ENCODE data around the gene ADA.
A peak's percentile ranks its signal among the peaks of the same experiment; 100 is the strongest.
"Not testable (repeated sequence)": the region's sequence is repeated elsewhere in the genome, so short reads cannot be mapped to it uniquely, and the experiment has no call there.

ADA gene

DNA sequence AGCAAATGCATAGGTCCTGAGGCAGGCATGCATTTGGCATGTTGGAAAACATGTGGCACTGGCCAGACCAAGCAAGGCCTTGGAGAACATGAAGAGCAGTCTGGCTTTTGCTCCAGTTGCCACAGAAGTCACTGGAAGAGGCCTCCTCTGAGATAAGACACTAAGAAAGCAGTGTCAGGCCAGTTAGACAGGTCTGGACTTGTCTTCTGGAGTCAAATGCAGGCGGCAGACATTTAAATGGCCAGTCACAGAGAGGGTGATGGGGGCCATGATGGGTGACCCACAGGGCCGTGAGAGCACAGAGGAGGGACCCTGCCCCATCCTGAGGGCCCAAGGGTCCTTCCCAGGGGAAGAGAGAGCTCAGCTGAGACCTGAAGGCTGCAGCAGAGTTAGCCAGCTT, 26.7 kb upstream of the ADA start:
- no peak for DNase-seq

DNA sequence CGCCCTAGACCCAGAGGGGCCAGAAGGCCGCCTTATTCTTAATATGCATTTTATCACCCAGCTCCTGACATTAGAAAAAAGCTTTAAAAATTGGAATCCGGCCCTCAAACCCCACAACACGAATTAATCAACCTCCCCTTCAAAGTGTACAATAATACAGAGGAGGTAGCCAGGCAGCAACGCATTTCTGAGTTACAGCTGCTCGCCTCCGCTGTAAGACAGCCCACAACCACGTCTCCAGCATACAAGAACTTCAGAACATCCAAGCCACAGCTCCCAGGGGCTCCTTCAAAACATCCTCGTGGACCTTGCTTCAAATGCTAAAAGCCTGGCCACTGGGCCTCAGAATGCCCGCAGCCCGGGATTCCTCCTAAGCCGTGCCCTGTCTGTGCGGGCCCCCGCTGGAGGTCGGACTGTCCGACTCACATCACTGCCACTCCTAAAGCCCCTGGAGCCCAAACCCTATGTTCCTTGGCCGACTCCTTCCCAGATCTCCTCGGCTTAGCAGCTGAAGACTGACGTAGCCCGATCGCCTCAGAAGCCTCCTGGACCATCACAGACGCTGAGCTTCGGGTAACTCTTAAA, 20.9 kb upstream of the ADA start:
- DNase-seq, result not testable (repeated sequence)

DNA sequence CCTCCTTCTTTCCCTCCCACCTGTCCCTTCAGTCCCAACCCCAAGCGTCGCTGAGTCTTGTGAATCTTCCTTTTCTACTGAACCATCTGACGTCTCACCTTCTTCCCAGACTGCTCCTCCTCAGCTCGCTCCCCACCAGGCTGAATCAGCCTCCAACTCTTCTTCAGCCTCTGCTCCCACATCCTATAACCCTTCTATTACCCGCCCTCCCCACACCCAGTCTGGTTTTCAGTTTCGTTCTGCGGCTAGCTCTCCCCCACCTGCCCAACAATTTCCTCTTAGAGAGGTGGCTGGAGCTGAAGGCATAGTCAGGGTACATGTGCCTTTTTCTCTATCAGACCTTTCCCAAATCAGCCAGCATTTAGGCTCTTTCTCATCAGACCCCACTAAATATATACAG, 20.0 kb upstream of the ADA start:
- DNase-seq, result not testable (repeated sequence)

DNA sequence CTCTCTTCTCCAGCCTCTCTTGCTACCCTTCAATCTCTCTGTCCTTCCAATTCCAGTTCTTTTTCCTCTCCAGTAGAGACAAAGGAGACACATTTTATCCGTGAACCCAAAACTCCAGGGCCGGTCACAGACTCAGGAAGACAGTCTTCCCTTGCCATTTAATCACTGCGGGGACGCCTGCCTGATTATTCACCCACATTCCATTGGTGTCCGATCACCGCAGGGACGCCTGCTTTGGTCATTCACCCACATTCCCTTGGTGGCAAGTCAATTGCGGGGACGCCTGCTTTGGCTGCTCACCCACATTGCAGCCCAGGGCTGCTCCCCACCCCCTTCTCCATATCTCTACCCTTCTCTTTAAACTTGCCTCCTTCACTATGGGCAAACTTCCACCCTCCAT, 19.4 kb upstream of the ADA start:
- DNase-seq, result not testable (repeated sequence)

DNA sequence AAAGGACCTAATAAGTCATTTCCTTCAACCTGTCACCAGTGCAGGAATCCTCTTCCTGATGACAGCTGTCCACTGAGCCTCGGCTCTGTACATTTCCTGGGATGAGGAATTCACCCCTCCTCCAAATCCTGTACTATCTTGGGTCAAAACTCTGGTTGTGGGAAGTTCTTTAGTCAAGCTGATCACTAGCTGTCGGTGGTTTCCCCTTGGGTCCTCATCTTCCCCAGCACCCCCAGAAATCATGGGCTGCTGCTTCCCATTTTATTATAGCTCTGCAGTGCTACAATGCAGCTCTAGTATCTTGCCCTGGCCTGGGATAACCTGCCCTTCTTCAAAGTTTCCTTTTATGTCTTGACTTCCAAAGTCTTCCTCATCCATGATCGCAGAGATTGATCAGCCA, 14.6 kb upstream of the ADA start:
- DNase-seq, result no peak

DNA sequence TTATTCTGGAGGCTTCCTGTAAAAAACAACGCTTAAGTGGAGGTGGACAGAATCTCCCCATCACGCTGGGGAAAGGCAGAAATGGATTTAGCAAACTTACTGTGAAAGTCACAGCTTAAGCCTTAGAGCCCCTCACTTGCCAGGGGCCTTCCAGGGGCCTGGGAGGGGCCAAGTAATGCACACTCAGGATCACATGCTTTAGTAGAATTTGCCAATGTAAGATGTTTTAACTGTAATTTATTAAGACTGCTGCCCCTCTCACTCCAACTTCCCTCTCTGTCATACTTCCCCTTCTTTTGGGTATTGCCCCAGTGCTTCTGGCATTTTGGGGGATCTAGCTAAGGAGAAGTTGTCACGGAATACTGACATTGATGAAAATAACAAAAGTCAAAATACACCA, 12.6 kb upstream of the ADA start:
- DNase-seq, result no peak

DNA sequence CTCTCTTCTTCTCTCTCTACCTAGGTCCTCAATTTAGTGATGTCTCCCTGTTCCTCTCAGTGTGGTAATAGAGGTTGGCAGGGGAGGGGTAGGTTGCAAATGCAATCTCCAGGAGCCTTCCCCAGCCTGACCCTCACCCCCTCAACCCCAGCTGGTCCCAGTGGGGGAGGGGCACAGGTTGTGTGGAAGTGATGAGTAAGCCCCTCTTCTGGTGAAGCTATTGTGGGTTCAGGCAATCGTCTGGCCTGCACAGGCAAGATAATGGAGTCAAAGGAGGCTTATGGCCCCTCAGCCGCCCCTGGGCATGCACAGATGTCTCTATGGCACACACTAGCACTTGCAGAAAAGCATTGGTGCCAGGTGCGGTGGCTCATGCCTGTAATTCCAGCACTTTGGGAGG, 10.8 kb upstream of the ADA start:
- no peak for DNase-seq

DNA sequence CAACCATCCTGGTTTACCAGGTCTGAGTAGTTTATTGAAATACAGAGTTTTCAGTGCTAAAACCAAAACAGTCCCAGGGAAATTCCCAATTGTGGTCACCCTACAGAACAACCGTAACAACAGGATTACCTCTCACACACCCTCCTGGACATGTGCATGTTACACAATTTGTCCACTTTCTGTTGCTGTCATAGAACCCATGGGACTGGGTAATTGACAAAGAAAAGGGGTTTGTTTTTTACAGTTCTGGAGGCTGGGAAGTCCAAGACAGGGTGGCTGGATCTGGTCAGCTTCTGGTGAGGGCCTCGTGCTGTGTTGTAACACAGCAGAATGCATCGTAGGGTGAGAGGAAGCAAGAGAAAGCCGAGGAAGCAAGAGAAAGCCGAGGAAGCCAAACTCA, 9.1 kb upstream of the ADA start:
- DNase-seq, result no peak

DNA sequence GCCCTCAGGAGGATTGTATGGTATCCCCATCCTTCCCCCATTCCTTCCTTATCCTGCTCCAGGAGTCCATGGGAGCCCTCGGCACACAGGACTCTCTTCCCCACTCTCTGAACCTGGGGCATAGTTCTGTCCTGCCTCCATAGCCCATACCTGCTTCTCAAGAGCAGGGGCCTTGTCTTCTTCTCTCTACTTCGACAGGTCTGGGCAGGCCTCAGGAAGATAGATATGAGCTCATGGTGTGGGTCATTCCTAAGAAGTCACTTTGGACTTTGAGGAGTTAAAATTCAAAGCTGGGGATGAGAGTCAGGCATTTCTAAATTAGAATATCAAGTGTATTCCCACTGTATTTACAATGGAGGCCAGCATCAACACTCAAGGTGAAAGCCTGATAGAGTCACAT, 8.4 kb upstream of the ADA start:
- DNase-seq, result no peak

DNA sequence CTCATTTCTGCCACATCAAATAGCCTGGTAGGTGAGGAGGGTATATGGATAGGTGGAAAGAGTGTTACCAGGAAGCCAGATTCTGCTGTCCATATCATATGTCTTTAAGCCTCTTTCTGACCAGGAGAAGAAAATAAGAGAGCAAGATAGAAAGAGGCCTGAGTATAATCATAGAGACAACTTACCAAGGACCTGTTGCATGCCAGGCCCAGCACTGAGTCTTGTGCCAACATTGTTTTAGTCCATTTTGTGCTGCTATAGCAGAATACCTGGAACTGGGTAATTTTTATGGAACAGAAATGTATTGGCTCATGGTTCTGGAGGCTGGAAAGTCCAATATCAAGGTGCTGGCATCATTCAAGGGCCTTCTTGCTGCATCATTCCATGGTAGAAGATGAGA, 7.3 kb upstream of the ADA start:
- no peak for DNase-seq

DNA sequence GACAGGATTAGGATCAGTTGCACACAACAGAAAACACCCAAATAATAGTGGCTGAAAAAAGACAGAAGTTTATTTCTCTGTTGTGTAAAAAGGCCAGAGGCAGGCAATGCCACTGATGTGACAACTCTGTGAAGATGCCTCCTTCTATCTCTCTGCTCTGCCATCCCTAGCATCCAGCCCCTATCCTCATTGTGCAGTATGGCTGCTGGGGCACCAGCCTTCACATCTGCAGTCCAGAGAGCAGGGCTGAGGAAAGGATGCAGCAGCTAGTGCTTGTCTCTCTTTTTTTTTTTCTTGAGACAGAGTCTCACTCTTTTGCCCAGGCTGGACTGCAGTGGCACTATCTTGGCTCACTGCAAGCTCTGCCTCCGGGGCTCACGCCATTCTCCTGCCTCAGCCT, 6.4 kb upstream of the ADA start:
- DNase-seq, result no peak

DNA sequence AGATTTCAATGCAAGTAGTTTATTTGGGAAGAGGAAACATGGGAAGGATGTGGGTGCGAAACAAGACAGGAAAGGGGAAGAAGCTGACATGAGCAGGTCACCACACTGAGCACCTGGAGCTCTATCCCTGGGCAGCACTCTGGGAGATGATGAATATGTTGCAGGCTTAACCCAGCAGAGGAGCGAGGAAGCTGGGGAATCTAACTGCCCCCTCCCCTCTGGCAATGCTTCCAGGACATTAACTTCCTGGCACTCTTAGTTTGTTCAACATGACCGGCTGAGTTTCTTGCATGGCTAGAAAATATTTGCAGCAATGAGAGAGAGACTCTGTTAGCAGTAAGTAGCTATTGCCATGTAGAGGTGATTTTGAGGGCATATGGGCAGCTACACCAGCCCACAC, 4.9 kb upstream of the ADA start:
- DNase-seq, result no peak

DNA sequence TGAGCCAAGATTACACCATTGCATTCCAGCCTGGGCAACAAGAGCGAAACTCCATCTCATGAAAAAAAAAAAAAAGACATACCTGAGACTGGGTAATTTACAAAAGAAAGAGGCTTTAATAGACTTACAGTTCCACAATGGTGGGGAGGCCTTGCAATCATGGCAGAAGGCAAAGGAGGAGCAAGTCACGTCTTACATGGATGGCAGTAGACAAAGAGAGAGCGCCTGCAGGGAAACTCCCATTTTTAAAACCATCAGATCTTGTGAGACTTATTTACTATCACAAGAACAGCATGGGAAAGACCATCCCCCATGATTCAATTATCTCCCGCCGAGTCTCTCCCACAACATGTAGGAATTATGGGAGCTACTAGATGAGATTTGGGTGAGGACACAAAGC, 2.7 kb upstream of the ADA start:
- DNase-seq, result not testable (repeated sequence)

DNA sequence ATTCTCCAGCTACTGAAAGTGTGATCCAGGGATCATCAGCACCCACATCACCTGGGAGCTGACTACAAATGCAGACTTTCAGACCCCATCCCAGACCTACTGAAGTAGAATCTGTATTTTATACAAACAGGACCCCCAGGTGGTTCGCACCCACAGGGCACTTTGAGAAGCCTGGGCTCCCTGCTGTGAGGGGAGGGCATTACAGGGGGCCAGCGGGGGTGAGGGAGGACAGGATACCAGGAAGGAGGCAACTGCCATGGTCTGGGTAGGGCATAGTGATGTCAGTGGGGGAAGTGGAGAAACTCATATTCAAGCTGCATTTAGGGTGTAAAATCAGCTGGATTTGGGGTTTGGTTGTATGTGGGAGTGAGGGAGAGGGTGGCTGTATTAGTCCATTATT, 2.0 kb upstream of the ADA start:
- DNase-seq, result no peak

DNA sequence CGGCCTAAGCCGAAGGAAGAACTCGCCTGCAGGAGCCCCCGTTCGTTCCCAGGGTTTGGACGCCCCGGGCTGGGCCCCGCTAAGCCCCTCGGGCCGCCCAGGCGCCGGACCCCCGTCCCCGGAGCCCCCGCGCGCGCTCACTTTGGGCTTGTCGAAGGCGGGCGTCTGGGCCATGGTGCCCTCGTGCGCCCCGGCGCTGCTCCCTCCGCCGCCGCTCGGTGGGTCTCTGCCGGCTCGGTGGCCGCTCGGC, 140 bp downstream of the ADA start:
- no peak for DNase-seq

DNA sequence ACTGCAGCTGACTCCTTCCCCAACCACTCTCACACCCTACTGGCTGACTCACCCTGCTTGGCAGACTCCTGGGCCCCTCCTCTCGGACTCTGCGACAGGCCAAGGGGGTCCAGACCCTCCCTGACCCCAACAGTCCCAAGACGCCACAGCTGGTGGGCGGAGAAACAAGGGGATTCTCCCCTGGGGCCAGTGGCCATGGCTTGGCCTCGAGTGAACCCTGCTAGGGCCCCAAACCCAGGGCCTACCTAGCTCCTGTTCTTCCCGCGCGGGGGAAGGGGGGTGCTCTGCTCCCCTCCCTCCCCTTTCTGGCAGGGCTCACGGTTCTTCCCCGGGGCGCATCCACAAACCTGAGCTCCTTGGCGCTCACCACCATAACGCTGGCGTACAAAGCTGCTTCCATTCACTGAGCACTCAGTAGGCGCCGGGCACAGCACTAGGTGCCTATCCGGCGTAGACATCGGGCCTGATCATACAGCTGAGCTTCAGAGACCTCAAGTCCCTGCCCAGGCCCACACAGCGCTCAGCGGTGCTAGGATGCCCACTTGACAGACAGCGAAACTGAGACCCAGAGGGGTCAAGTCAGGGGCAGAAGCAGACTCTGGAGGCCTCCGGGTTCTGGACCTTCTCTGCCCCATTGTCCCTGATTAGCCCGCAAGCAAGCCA, 597 bp downstream of the ADA start:
- DNase-seq, result peak; percentile 35

DNA sequence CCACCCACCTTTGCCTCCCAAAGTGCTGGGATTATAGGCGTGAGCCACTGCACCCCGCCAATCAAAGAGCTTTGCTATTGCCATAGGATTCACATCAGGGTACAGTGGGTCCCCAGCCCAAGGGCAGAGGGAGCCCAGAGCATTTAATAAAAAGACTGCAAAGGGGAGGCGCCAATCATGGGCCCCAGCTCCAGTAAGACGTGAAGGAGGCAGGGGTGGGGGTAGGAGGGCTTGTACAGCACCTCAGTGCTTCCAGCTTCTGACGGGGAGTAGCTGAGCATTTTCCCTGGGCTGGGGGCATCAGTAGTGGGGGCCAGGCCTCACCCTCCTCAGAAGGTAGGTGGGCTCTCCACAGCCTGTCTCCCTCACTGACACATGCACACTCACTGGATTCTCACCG, 1.5 kb downstream of the ADA start:
- DNase-seq, result peak; percentile 36

DNA sequence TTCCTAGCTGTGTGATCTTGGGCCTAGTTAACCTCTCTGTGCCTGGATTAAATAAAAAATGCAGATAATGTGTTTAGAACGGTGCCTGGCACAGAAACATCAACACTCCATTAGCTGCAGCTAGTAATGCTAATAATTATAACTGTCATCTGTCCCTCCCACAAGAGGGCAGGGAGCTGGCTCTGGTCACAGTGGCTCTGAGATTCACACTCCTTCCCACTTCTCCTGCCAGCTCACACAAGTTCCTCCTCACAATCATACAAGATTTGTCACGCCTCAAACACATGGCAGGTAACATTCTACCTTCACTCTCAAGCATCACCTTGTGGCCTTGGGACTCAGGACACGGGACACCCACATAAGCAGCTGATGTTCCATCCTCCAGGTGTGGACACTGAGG, 2.4 kb downstream of the ADA start:
- DNase-seq, result no peak

DNA sequence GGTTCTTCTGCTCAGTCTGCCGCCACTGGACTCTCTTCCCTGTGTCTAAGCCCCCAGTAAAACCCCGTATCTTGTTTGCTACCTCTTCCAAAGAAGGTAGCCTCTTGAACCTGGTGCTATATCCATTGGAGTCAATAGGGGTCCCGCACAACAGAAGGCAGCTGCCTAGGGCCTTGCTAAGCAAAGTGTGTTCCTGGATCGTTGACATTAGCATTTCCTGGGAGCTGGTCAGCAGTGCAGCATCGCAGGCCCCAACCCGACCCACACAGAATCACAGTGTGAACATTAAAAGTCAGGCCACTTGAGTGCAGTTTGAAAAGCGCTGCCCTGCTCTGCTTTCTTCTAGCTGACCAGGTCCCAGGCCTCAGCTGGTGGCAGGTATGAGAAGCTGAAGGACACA, 2.9 kb downstream of the ADA start:
- DNase-seq, result no peak

DNA sequence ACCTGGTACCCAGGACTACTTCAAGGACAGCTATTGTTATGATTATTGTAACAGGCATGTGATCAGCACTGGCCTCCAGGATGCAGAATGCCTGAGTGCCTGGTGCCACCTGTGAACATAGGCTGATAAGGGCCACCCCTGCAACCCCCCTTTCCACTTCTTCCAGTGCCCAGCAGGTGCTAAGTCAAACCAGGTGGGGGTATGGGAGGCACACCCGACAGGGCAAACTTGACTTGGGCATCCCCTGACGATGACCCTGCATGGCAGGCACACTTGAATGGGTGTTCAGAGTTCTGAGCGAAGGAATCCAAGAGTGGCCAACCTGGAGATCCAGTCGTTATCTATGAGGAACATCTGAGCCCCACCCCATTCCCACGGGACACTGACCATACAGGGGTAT, 3.4 kb downstream of the ADA start:
- no peak for DNase-seq

DNA sequence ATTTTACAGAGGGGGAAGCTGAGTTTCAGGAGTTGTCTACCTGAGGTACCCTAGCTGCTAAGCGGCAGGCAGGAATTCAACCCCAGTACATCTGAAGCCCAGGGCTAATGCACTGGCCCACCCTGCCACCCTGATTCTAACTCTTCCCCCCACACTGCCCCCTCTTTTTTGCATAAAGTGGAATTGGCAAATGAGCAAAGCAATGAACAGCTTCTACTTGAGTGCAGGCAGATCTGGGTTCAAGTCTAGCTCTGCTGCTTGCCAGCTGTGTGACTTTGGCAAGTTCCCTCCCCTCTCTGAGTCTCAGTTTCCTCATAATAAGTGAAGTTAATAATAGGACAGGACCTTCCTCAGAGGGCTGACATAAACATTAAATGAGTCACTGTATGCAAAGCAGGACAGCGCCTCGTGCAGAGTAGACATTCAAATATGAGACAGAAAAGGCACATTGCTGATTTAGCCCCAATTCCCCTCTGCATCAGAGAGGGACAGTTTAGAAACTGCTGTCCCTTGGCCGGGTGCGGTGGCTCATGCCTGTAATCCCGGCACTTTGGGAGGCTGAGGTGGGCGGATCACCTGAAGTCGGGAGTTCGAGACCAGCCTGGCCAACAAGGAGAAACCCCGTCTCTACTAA, 4.7 kb downstream of the ADA start:
- DNase-seq, result no peak

DNA sequence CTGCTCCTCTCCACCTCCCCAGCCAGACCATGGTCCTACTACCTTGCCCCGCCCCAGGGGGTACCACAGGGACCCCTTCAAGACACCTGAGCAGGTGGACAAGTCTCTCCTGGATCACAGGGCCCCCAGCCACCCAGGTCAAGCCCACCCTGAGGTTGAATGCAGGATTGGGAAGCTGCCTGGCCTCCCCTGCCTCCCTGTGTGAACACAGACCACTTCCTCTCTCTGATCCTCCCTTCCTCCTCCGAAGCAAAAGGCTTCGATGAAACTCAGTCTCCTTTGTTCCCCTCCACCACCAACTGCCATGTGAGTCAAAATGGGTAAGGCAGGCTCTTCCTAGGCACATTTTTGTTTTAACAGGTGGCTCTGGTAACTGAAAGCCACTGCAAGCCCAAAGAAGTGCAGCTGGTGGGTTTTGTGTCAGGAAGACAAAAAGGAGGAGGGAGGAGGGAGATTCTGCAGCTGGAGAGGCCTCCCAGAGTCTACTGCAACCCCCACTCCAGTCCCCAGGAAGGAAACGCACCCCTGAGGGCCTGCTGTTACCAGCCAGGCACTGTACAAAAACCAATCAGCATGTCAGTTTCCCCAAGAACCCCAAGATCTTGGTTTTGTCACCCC, 5.4 kb downstream of the ADA start:
- no peak for DNase-seq

DNA sequence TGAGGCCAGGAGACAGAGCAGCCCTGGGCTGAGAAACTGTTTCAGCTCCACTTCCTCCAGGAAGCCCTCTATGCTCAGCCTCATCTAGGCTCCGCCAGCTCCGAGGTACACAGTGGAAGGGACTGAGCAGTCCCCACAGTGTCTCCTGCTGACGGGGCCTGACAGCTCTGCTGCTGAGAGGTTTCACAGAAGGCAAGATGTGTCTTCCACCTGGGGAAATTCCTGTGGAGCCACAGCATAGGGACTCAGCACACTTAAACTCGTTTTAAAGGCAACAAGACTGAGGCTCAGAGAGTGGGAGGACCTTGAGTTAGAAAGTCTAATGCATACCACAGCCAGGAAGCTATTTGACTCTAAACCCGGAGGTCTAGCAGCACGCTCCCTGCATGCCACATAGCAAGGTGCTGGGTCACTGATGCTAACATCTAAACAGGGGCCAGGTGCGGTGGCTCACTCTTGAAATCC, 6.8 kb downstream of the ADA start:
- DNase-seq, result no peak

DNA sequence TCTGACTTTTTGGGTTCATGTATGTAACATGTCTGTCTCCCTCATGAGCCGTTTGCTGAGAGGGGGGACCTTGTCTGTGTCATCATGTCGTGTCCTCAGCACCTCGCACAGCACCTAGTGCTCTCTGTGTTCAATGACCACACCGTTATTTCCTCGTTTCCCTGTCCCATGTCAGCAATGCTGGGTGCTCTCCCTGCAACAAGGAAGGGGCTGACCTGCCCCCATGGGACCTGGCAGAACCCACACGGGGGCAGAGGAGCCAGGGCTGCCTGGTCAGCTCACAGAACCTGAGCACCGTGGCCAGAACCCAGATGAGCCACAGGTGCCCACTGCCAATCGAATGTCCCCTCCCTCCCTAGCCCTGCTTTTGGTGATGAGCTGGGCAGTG, 7.3 kb downstream of the ADA start:
- DNase-seq, result no peak

Data from right forelimb (tissue), 1 donor.